WTC11 (cell line): ENCODE data around the gene COL4A1. TPM values are rescaled to one million over a fixed set of nuclear protein-coding genes. Genes with fewer than 3 reads are reported as not detected.

Experiments
- ATAC-seq: fragments of 200-7000 bp; cut with Tn5 transposase; 2 replicates; pipeline ENCODE4 v1.10.0; 2021; ENCODE audit warnings: mild to moderate bottlenecking, moderate library complexity
- CTCF ChIA-PET: fragments of 300-600 bp; sonication (Branson Sonifier 250); formaldehyde crosslinking; loops from one replicate; lab custom pipeline; 2021; ENCODE audit warnings: antibody characterized with exemption; lab: Charles Lee
- POLR2A ChIA-PET: fragments of 350-600 bp; sonication (Branson Sonifier 250); formaldehyde crosslinking; loops from one replicate; lab custom pipeline; 2021; ENCODE audit warnings: antibody characterized with exemption; lab: Charles Lee
- DNase-seq: peaks from one replicate; pipeline ENCODE4 v3.0.0; 2021; ENCODE audit warnings: low spot score
- H3K27ac Mint-ChIP-seq: 2 replicates; pipeline ENCODE4 v1.8.0; 2021; ENCODE audit warnings: mixed read lengths
- H3K27me3 Mint-ChIP-seq: 2 replicates; pipeline ENCODE4 v1.8.0; 2021; ENCODE audit warnings: low read depth, mild to moderate bottlenecking, moderate library complexity, mixed read lengths
- H3K36me3 Mint-ChIP-seq: 2 replicates; pipeline ENCODE4 v1.8.0; 2021; ENCODE audit warnings: mixed read lengths
- H3K4me1 Mint-ChIP-seq: 2 replicates; pipeline ENCODE4 v1.8.0; 2022; ENCODE audit warnings: mixed read lengths
- H3K4me3 Mint-ChIP-seq: 2 replicates; pipeline ENCODE4 v1.8.0; 2021; ENCODE audit warnings: mild to moderate bottlenecking, moderate library complexity, mixed read lengths
- H3K9me3 Mint-ChIP-seq: 2 replicates; pipeline ENCODE4 v1.8.0; 2021; ENCODE audit warnings: mixed read lengths
- CBFB ChIP-seq: sonication (generic); formaldehyde crosslinking; IDR thresholded peaks from 2 replicates; pipeline ENCODE4 v1.8.1; 2022; ENCODE audit warnings: mild to moderate bottlenecking, low read depth, missing genetic modification reagents
- ESRRA ChIP-seq: sonication (generic); formaldehyde crosslinking; IDR thresholded peaks from 2 replicates; pipeline ENCODE4 v1.8.1; 2022; ENCODE audit warnings: mild to moderate bottlenecking, missing genetic modification reagents, borderline replicate concordance
- ETV6 ChIP-seq: sonication (generic); formaldehyde crosslinking; IDR thresholded peaks from 2 replicates; pipeline ENCODE4 v1.8.1; 2022; ENCODE audit warnings: mild to moderate bottlenecking, missing genetic modification reagents
- GTF2I ChIP-seq: fragments of 250-450 bp; sonication (Bioruptor Pico); conservative IDR thresholded peaks from 2 replicates; pipeline ENCODE4 v1.4.0; 2021; ENCODE audit warnings: mild to moderate bottlenecking
- PRDM15 ChIP-seq: sonication (generic); formaldehyde crosslinking; IDR thresholded peaks from 2 replicates; pipeline ENCODE4 v1.8.0; 2022; ENCODE audit warnings: missing genetic modification reagents
- TCF7 ChIP-seq: sonication (generic); formaldehyde crosslinking; IDR thresholded peaks from 2 replicates; pipeline ENCODE4 v1.8.0; 2022; ENCODE audit warnings: mild to moderate bottlenecking, low read depth, missing genetic modification reagents, moderate library complexity
- ZNF263 ChIP-seq: sonication (generic); formaldehyde crosslinking; IDR thresholded peaks from 2 replicates; pipeline ENCODE4 v1.8.1; 2022; ENCODE audit warnings: low read depth, mild to moderate bottlenecking, moderate library complexity, missing genetic modification reagents
- total RNA-seq: library from RNA; stranded (reverse); gene quantifications from 3 replicates; pipeline ENCODE4 v1.2.3, GENCODE V29; 2021
- TF ChIP-seq, protein P1 (sequence below): sonication (generic); formaldehyde crosslinking; IDR thresholded peaks from 2 replicates; pipeline ENCODE4 v1.8.1; 2022; ENCODE audit warnings: missing genetic modification reagents, borderline replicate concordance
- TF ChIP-seq, protein P2 (sequence below): fragments of 250-450 bp; sonication (Bioruptor Pico); IDR thresholded peaks from 2 replicates; pipeline ENCODE4 v1.9.0; 2021; ENCODE audit warnings: moderate library complexity, mild to moderate bottlenecking, inconsistent platforms, borderline replicate concordance
- TF ChIP-seq, protein P3 (sequence below): fragments of 250-450 bp; sonication (Bioruptor Pico); IDR thresholded peaks from 2 replicates; pipeline ENCODE4 v1.9.0; 2021; ENCODE audit warnings: mild to moderate bottlenecking, borderline replicate concordance

COL4A1 gene
- total RNA-seq, 1 experiment from 2014 or later: 89.6 TPM

DNA sequence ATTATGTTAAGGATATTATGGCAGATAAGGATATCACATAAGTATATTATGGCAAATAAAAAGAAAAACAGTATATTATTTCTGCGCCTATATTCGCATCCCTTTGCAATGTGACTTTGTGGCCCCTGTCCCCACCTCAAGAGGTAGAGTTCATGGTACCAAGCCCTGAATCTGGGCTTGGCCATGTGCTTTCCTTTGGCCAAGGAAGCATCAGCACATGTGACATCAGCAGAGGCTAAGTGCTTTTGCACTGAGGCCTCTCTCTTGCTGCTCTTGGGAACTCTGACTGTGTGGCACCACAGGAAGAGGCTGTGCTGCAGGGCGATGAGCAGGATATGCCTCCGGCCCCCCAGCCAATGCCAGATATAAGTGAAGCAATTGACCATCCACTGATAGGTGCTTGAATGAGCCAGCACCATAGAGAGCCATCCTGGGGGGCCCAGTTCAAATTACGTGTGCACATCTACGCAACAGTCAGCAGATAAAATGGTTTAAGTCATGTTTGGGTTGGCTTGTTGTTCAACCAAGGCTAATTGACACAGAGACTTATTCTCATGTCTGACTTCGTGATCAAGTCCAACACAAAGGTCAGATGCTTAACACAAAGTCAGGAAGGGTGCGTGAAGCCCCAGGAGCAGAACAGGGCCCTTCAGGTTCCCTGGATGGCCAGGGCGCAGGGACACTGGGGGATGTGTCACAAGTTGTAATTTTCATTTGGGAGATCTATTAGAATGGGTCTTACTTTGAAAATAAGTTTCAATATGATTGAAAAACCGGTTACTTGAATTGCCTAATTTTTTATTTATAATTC is 173.3 kb downstream of the COL4A1 start:
- ATAC-seq: no peak
- TF ChIP-seq, protein P1, sequence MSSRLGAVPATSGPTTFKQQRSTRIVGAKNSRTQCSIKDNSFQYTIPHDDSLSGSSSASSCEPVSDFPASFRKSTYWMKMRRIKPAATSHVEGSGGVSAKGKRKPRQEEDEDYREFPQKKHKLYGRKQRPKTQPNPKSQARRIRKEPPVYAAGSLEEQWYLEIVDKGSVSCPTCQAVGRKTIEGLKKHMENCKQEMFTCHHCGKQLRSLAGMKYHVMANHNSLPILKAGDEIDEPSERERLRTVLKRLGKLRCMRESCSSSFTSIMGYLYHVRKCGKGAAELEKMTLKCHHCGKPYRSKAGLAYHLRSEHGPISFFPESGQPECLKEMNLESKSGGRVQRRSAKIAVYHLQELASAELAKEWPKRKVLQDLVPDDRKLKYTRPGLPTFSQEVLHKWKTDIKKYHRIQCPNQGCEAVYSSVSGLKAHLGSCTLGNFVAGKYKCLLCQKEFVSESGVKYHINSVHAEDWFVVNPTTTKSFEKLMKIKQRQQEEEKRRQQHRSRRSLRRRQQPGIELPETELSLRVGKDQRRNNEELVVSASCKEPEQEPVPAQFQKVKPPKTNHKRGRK: no peak
- TF ChIP-seq ESRRA (CRISPR knock-in tag): no peak
- no peaks in the 10 kb centered on the region for H3K36me3 Mint-ChIP-seq
- no peak overlapping the region for H3K27ac Mint-ChIP-seq
- peaks cover 23% of the 10 kb centered on the region for H3K27me3 Mint-ChIP-seq
- ChIA-PET POLR2A (no interaction called here), CTCF (interaction anchor here (0.8 to 2.7 kb wide), 4 partner anchors 17 to 322 kb away, joined by 3 to 14 read pairs (median 4); no protein-coding TSS in a partner anchor)
- no peak overlapping the region for H3K4me3 Mint-ChIP-seq
- peaks cover 53% of the 10 kb centered on the region for H3K4me1 Mint-ChIP-seq
- no peaks in the 10 kb centered on the region for H3K9me3 Mint-ChIP-seq
- no peak for DNase-seq

GRCh38 chr13:110132225-110132982 is 174.6 kb downstream of the COL4A1 start:
- H3K36me3 Mint-ChIP-seq: no peaks in the 10 kb centered on the region
- DNase-seq: no peak
- H3K27me3 Mint-ChIP-seq: peaks cover 15% of the 10 kb centered on the region
- peak; percentile 34 for ATAC-seq
- TF ChIP-seq, protein P2, sequence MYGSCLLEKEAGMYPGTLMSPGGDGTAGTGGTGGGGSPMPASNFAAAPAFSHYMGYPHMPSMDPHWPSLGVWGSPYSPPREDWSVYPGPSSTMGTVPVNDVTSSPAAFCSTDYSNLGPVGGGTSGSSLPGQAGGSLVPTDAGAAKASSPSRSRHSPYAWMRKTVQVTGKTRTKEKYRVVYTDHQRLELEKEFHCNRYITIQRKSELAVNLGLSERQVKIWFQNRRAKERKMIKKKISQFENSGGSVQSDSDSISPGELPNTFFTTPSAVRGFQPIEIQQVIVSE: no peak
- peak; percentile 74; the same call in 1 of the 2 replicates for TF ChIP-seq PRDM15
- TF ChIP-seq, all 79 proteins: peak for 1
- Mint-ChIP-seq H3K9me3 (peaks cover 5% of the 10 kb centered on the region; the same call in 1 of the 2 replicates), H3K27ac (no peak overlapping the region), H3K4me1 (peaks cover 50% of the 10 kb centered on the region), H3K4me3 (no peak overlapping the region)
- ChIA-PET CTCF (interaction anchor here (0.5 to 2.7 kb wide), 6 partner anchors 14 to 977 kb away, joined by 3 to 14 read pairs (median 4); no protein-coding TSS in a partner anchor), POLR2A (no interaction called here)

DNA sequence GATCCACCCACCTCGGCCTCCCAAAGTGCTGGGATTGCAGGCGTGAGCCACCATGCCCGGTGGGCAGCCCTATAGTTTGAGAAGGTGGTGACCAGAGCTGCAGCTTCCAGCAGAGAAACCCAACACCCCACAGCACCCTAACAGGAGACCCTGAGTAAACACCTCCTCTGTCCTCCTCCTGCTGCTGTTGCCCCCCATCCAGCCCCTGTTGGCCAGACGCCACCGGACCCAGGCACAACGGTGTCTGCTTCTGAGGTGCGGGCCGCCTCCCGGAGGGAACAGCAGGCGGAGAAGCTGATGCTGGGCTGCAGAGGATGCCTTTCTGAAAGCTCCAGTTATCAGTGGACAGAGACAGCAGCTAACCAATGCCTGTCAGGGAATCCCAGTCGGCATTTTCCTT is 175.5 kb downstream of the COL4A1 start:
- TF ChIP-seq GTF2I (no peak), ZNF263 (CRISPR knock-in tag) (no peak), CBFB (CRISPR knock-in tag) (no peak), TCF7 (CRISPR knock-in tag) (no peak), ETV6 (CRISPR knock-in tag) (no peak)
- TF ChIP-seq, protein P3, sequence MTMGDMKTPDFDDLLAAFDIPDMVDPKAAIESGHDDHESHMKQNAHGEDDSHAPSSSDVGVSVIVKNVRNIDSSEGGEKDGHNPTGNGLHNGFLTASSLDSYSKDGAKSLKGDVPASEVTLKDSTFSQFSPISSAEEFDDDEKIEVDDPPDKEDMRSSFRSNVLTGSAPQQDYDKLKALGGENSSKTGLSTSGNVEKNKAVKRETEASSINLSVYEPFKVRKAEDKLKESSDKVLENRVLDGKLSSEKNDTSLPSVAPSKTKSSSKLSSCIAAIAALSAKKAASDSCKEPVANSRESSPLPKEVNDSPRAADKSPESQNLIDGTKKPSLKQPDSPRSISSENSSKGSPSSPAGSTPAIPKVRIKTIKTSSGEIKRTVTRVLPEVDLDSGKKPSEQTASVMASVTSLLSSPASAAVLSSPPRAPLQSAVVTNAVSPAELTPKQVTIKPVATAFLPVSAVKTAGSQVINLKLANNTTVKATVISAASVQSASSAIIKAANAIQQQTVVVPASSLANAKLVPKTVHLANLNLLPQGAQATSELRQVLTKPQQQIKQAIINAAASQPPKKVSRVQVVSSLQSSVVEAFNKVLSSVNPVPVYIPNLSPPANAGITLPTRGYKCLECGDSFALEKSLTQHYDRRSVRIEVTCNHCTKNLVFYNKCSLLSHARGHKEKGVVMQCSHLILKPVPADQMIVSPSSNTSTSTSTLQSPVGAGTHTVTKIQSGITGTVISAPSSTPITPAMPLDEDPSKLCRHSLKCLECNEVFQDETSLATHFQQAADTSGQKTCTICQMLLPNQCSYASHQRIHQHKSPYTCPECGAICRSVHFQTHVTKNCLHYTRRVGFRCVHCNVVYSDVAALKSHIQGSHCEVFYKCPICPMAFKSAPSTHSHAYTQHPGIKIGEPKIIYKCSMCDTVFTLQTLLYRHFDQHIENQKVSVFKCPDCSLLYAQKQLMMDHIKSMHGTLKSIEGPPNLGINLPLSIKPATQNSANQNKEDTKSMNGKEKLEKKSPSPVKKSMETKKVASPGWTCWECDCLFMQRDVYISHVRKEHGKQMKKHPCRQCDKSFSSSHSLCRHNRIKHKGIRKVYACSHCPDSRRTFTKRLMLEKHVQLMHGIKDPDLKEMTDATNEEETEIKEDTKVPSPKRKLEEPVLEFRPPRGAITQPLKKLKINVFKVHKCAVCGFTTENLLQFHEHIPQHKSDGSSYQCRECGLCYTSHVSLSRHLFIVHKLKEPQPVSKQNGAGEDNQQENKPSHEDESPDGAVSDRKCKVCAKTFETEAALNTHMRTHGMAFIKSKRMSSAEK (CRISPR knock-in tag): no peak
- no peak for DNase-seq

More for the DNA sequence above, 175.5 kb downstream of the COL4A1 start:
- H3K27ac Mint-ChIP-seq: no peak overlapping the region
- no peaks in the 10 kb centered on the region for H3K36me3 Mint-ChIP-seq
- POLR2A ChIA-PET: no interaction called here
- H3K4me3 Mint-ChIP-seq: no peak overlapping the region
- peaks cover 5% of the 10 kb centered on the region for H3K27me3 Mint-ChIP-seq
- peaks cover 50% of the 10 kb centered on the region for H3K4me1 Mint-ChIP-seq
- ATAC-seq: no peak
- CTCF ChIA-PET: interaction anchor here (1.1 to 2.7 kb wide), 2 partner anchors 8 to 15 kb away, joined by 3 to 14 read pairs; no protein-coding TSS in a partner anchor
- peaks cover 5% of the 10 kb centered on the region; the same call in 1 of the 2 replicates for H3K9me3 Mint-ChIP-seq
